Transverse colon (tissue), 4 donors: ENCODE results near the gene KIF7. TPM values are rescaled to one million over a fixed set of nuclear protein-coding genes. Genes with fewer than 3 reads are reported as not detected.

Experiments used
- DNase-seq: peaks from one replicate; pipeline ENCODE4 v3.0.0-alpha.2; 2019
- H3K27ac ChIP-seq, 4 donors: fragments of 200-600 bp; sonication (generic); 2 replicates each; pipeline ENCODE4 v1.5.1; 2016 to 2018; ENCODE audit warnings: inconsistent platforms in 4 of 4
- H3K27me3 ChIP-seq: fragments of 200-600 bp; sonication (generic); 2 replicates; pipeline ENCODE4 v1.5.1; 2017; ENCODE audit warnings: inconsistent platforms
- H3K36me3 ChIP-seq, 4 donors: fragments of 200-600 bp; sonication (generic); 2 replicates each; pipeline ENCODE4 v1.5.1; 2017 to 2019; ENCODE audit warnings: inconsistent platforms in 4 of 4
- H3K4me1 ChIP-seq, 4 donors: fragments of 200-600 bp; sonication (generic); 2 replicates each; pipeline ENCODE4 v1.5.1; 2017 to 2020; ENCODE audit warnings: inconsistent platforms in 4 of 4
- H3K4me3 ChIP-seq, 4 donors: fragments of 200-600 bp; sonication (generic); 1 replicate in 1 of 4; 2 replicates in 3 of 4; pipeline versions ENCODE4 v1.5.1 to v1.6.1; 2017 to 2019; ENCODE audit warnings: inconsistent platforms in 4 of 4
- H3K9me3 ChIP-seq, 2 donors: fragments of 200-600 bp; sonication (generic); 2 replicates each; pipeline ENCODE4 v1.5.1; 2017 to 2019; ENCODE audit warnings: inconsistent platforms in 2 of 2
- CTCF ChIP-seq, 5 experiments: fragments of 200-600 bp in 3 of 5; fragments of 450-650 bp in 2 of 5; sonication (generic) in 3 of 5; IDR thresholded peaks; 1 replicate in 2 of 5; 2 replicates in 3 of 5; pipeline ENCODE4 v1.5.1; 2016 to 2017; ENCODE audit warnings: antibody characterized with exemption in 5 of 5, inconsistent platforms in 3 of 5, mild to moderate bottlenecking in 2 of 5, moderate library complexity in 1 of 5
- EP300 ChIP-seq: sonication (generic); formaldehyde crosslinking; IDR thresholded peaks from one replicate; pipeline ENCODE4 v1.6.1; 2017; ENCODE audit warnings: antibody characterized with exemption, low read depth
- POLR2A ChIP-seq: fragments of 450-650 bp; IDR thresholded peaks from one replicate; pipeline ENCODE4 v1.6.1; 2016; ENCODE audit warnings: antibody characterized with exemption, mild to moderate bottlenecking, moderate library complexity
- POLR2AphosphoS5 ChIP-seq, 3 donors: sonication (generic); formaldehyde crosslinking; IDR thresholded peaks; one replicate each; pipeline ENCODE4 v1.6.1; 2016; ENCODE audit warnings: antibody characterized with exemption in 3 of 3
- WGBS, 2 donors: methylation state at CpG; one replicate each; pipeline ENCODE4 v1.1.5; 2018; ENCODE audit warnings: low coverage in 1 of 2; 5-methylcytosine and 5-hydroxymethylcytosine counted together
- in situ Hi-C, 4 donors: fragments of 200-750 bp; cut with MboI; loops; one replicate each; pipeline versions ENCODE4 v1.15.0 to v1.15.1; 2017; ENCODE audit warnings: low sequenced_read_pairs in 3 of 4, low pct_ligation_motif_present in 1 of 4, low pct_unique_long_range_greater_than_20kb in 1 of 4
- intact Hi-C: fragments of 100-400 bp; cut with DNase I; formaldehyde crosslinking; loops from one replicate; pipeline ENCODE4 v1.15.1; 2023; ENCODE audit warnings: low total_unique reads
- total RNA-seq, 4 donors: library from RNA; depleted of rRNA; stranded (reverse); fragments of >200 nt; gene quantifications; one replicate each; pipeline ENCODE4 v1.1.0, GENCODE V29; 2016

The KIF7 gene
- total RNA-seq, 4 donors from 2014 or later: 2.3 to 11.5 (median 5.4) TPM

- Histone ChIP-seq H3K4me3 (no peak overlapping the region), H3K9me3 (no peaks in the 10 kb centered on the region), H3K27ac (no peak overlapping the region), H3K36me3 (no peaks in the 10 kb centered on the region), H3K4me1 (peaks cover 4 to 15% (median 9%) of the 10 kb centered on the region in 4 donors), H3K27me3 (no peaks in the 10 kb centered on the region)
- 85 to 90% methylated on average over 2 of the region's 2 CpGs for WGBS, 2 donors
- TF ChIP-seq POLR2AphosphoS5 (IDR thresholded peaks at IDR 0.05): no peak
- no peak for TF ChIP-seq EP300
- no peak for TF ChIP-seq CTCF (IDR thresholded peaks at IDR 0.05)
- no peak for TF ChIP-seq POLR2A
- intact Hi-C loops: no loop called here
- DNase-seq: no peak
- in situ Hi-C loops: no loop called here
These were observed 77.1 kb downstream of the KIF7 start for GRCh38 chr15:89578146-89578545.

Other genes starting within 250 kb of the KIF7 start
- under 1 TPM in 1 of 4 donors, not detected in 3; 0.41 TPM for gene RHCG, start 158.9 kb downstream of the KIF7 start, total RNA-seq
- 1 to 10 TPM in 1 of 4 donors, under 1 TPM in 2, not detected in 1; 0.27 to 1.4 (median 0.95) TPM for gene TICRR, start 80.0 kb downstream of the KIF7 start, total RNA-seq
- gene PLIN1, start 23.9 kb upstream of the KIF7 start, total RNA-seq: 10 to 100 TPM in 3 of 4 donors, 1 to 10 TPM in 1; 4.6 to 48.3 (median 11.9) TPM
- 100 to 1,000 TPM in 1 of 4 donors, 10 to 100 TPM in 2, 1 to 10 TPM in 1; 6.8 to 113 (median 40.6) TPM for gene PEX11A, start 35.3 kb upstream of the KIF7 start, total RNA-seq
- gene WDR93, start 35.3 kb upstream of the KIF7 start, total RNA-seq: not detected
- 10 to 100 TPM in 3 of 4 donors, 1 to 10 TPM in 1; 8.6 to 13.5 (median 12.5) TPM for gene MESP1, start 95.8 kb upstream of the KIF7 start, total RNA-seq
- under 1 TPM in 2 of 4 donors, not detected in 2; 0.64 to 0.96 TPM for gene MESP2, start 120.9 kb upstream of the KIF7 start, total RNA-seq
- gene ANPEP, start 159.4 kb upstream of the KIF7 start, total RNA-seq: 1,000 to 10,000 TPM in 1 of 4 donors, 100 to 1,000 TPM in 3; 133 to 1,054 (median 474) TPM
- gene AP3S2, start 238.5 kb upstream of the KIF7 start, total RNA-seq: 10 to 100 TPM; 20.9 to 90.0 (median 72.6) TPM